ENCODE measurements around the gene POLK.

POLK gene

GRCh38 chr5:75611311-75612225 lies 99.9 kb downstream of the POLK start, which contains the start of gene ANKDD1B:
Gene ANKDD1B (plus strand): TSS chr5:75611453. CDS start chr5:75611635, 182 bp downstream.
- DNase-seq = peak; percentile 73

GRCh38 chr5:75612226-75612569 lies 100.5 kb downstream of the POLK start:
- peak; percentile 82 for DNase-seq

DNA sequence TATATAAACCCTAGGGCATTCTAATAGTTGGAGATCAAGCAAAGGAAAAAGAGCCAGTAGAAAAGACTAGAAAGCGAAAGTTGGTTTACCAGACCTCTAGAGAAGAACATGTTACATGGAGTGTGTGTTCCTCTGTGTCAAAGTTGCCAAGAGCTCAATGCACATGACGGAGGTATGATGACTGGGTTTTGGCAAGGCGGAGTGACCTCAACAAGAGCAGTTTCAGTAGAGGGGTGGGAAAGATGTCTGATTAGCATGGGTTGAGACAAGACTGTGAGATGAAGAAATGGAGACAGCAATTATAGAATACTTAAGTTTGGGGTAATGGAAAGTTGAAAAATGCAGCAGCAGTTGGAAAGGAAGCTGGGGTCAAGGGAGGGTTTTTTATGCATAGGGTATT lies 101.2 kb downstream of the POLK start:
- DNase-seq = no peak

- DNase-seq = no peak
These were observed 102.5 kb downstream of the POLK start for GRCh38 chr5:75614176-75614575.

GRCh38 chr5:75616371-75616881 lies 104.7 kb downstream of the POLK start:
- peak; percentile 53 for DNase-seq

DNA sequence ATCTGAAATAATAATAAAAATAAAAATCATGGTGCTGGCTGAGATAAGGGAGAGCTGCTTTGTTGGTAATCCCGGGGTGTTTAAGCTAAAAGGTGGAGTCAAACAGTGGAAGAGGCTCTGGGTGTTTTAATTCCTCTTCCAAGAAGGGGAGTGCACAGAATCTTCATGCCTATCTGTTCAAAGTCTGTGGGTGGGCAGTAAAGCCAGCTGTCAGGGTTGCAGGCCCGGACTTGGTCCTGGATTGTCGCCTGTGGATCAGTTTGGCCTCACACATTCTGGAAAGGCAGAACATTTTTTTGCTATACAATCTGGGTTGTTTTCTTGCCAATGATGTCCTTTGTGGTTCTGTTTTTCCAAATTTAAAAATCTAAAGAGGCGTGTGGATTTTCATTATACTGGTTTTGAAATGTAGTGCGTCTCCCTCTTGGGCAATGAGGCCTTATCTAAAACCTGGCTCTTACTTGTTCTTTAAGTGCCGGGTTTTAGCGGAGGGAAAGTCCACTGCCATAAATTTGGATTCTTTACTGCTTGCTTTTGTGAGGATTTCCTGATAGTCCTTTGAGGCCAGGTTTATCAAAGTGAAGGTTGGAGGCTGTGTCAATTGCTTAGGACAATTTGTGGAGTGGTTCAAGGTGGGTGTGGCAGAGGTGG lies 105.4 kb downstream of the POLK start:
- DNase-seq = peak; percentile 75

DNA sequence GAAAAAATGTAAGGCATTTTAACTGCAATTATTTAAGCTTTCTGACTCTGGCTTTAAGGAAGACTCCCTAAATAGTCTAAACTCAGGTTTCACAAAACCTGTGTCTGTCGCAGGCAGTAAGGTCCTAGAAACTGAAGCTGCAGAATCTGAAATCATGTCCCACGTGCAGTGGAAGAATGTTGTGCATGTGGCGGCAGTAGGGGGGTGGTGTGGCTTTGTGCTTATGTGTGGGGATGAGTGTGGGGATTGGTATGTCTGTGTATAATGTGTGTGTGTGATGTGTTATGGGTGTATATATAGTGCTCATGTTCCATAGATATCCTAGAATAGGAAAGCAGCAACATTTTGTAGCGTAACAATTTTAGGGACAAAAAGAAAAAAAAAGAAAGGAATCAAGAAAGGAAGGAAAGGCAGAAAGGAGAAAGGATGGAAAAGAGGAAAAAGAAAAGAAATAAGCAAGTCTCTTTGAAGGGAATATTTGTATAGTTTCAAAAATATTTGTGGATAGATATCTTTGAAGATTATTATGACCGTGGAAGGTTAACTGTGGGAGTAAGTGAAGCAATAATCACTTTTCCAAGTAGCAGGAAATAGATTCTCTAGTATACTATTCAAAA lies 106.2 kb downstream of the POLK start:
- DNase-seq = no peak

DNA sequence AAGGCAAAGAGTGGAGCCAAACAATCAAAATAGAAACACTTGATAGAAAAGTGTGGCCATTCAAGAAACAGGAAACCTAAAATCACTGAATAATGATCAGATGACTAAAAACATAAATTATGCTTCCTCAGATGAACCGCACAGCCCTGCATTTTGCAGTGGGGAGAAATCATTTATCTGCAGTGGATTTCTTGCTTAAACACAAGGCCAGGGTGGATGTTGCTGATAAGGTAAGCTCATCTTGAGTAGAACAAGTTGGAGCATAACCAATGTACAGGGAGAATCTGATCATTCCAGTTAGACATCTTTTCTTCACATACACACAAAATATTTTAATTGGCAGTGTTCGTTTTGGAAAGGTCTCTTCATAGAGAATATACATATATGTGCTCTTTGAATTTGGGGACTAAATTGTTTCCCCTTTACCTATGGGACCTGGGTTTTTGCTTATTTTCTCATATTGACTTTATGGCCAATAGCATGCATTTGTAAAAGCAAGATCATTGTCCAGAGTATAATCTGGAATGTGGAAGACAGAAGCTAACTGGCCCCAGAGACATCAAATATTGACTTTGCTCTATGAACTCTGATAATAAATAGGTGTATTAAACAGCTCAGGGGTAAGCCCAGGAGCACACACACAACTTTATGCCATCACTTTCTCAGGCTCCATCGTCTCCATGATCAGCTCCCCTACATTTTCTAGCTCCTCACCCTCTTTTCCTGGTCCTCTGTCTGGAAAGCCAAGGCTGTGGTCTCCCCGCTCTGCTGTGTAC lies 108.7 kb downstream of the POLK start:
- no peak for DNase-seq

DNA sequence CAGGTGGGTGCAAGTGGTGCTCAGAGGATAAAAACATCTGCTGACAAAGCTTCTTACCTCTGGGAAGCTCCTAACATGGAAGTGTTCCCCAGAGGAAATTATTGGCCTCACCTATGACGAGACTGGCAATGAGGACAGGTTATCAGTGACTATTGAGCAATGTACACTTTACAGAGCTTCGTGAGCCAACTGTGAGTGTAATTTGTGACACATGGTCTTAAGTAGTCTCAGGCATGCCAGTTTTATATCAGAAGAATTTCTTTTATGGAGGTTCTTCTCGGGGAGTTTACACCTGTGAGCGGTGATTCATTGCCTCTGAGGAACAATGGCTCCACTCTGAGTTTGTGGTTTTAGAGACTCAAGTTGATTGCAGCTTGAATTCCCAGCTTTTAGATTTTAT lies 110.9 kb downstream of the POLK start:
- no peak for DNase-seq

DNA sequence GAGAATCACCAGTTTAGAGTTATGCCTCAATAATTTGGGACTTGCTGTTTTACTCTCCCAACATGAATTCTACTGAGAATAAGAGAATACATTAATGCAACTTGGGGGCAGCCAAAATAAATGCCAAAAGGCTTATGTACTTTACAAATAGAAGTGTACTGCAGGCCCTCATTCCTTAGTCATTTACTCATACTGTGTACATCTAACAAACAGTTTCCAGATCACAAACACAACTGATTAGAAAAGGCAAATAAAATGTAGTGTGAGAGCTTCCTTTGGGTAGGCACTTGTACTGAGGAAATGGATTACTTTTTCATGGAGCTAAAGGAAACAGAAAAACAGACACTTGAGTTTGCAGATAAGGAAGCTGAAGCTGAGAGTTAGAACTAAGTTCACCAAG lies 112.2 kb downstream of the POLK start:
- DNase-seq = no peak

- no peak for DNase-seq
These were observed 115.3 kb downstream of the POLK start for GRCh38 chr5:75626959-75627358.

- DNase-seq = no peak
These were observed 116.1 kb downstream of the POLK start for GRCh38 chr5:75627801-75628200.

DNA sequence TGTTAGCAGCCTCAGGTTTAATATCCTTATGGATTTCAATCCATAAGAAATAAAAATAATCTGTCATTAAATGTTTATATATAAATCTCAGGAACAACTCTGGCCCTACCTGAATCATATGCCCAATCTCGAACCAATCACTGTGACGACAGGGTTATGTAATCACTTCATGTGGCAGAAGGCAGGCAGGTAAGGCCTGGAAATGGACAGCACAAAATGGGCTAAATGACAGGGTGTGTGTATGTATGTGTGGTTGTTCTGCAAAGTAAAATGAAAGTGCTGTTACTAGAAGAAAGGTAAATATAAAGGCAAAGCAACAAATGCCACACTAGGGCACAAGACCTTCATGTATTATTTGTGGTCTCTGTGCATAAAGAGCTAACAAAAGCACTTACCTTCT lies 119.2 kb downstream of the POLK start:
- DNase-seq = no peak

GRCh38 chr5:75632321-75632720 lies 120.6 kb downstream of the POLK start:
- DNase-seq = no peak

DNA sequence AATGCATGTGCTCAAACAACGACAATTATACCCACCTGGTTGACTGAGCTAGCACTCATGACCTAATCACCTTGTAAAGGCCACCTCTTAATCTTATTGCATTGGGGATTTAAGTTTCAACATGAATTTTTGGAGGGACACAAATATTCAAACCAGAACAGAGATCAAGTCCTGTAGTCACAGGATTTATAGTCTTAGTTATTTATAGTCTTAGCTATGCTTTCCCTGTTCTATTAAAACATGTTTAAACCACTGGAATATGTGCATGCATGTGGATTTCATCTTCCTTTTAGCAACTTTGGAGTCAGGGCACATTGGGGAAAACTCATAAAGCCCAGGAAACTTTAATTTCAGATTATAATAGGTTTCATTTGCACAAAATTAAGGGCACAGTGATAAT lies 126.3 kb downstream of the POLK start:
- no peak for DNase-seq

- no peak for DNase-seq
These were observed 128.0 kb downstream of the POLK start for GRCh38 chr5:75639535-75640311.

DNA sequence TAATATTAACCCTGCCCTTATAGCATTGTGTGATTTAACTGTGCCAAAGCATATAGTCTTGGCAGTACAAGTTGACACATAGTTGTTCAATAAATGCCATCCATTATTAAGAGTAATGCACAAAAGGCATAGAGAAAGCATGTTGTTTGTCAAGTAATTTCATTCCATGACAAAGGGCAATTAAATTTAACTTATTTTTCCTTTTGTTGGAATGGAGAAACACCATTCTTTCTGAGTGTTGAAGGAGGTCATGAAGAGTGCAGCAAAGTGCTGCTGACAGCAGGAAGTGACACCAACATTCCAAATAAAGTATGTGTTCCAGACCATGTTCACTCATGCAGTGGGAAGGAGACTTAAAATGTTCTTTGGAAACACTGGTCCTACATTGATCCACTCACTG lies 128.7 kb downstream of the POLK start:
- no peak for DNase-seq

DNA sequence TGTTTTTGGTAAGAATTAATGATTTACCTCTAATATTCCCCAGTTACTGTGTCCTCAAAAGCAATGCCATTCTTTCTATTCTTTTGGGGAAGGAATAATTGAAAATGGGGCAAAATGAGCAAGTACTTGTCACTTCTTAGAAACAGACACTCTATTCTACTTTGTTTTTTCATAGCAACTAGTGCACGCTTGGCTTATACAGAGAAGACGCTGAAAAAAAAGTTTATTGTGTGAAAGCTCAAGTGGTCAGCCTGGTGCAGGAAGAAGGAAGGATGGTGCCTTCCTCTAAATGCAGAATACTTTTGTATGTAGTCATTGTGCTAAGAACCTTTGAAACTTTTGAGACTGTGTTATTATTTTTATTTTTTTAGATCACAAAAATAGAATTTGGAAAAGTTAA lies 129.1 kb downstream of the POLK start:
- DNase-seq = no peak

- DNase-seq = no peak
These were observed 137.0 kb downstream of the POLK start for GRCh38 chr5:75648712-75649111.

Measured in NCI-H82 (cell line).